Measurements from ENCODE around the gene NAA38.

DNA sequence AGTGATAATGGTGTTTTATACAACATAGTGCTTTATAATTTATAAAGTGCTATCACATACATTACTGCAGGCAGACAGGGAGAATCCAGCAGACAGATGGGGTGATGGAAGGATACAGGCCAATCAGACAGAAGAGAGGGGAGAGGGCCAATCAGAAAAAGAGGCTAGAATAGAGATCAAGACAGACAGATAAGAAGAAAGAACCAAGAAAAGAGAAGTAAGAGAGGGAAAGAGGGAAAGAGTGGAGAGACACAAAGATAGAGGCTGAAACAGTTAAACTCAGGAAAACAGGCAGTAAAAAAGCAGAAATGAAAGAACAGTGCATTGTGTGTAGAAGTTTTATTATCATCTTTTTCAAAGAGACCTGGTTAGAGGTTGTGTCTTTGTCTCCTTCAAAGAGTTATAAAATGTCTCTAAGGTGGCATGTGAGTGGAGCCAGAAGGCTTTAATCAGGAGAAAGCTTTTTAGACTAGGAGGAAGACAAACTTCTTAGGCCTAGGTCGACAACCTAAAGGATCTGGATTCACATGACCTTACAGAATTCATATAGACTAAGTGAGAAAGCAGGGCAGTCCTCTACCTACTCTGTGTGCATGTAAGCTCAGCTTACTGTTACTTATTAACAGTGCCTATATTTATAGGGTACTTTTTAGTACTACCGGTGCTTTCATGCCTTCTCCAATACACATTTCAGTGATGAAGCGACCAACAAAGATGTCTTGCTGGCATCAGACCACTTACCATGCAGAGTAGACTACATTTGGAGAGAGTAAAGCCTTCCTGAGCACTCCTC lies 22.9 kb upstream of the NAA38 start:
- TF ChIP-seq POLR2AphosphoS5 (IDR thresholded peaks at IDR 0.05) (no peak), POLR2A (IDR thresholded peaks at IDR 0.05; ENCODE audit: low read depth) (no peak), CTCF (IDR thresholded peaks at IDR 0.05) (no peak)

Data from esophagus muscularis mucosa (tissue), 3 donors.